Smooth muscle cell (in vitro differentiated cells): ENCODE data around the gene ADNP. TPM values are rescaled to one million over a fixed set of nuclear protein-coding genes. Genes with fewer than 3 reads are reported as not detected.

ENCODE experiments used
- DNase-seq: peaks from one replicate; lab custom pipeline; 2025; ENCODE audit not compliant: unreplicated experiment; lab: John Stamatoyannopoulos, UW
- H2AFZ ChIP-seq: fragments of 200-600 bp; sonication (generic); 2 replicates; pipeline ENCODE4 v1.6.0; 2016; ENCODE audit warnings: antibody characterized with exemption, low read depth, mild to moderate bottlenecking
- H3F3A ChIP-seq: fragments of 200-600 bp; sonication (generic); 2 replicates; pipeline ENCODE4 v1.6.0; 2017; ENCODE audit warnings: antibody characterized with exemption, low read depth
- H3K27ac ChIP-seq: fragments of 200-600 bp; sonication (generic); 2 replicates; pipeline ENCODE4 v1.5.1; 2016; ENCODE audit warnings: low read depth, mild to moderate bottlenecking
- H3K27me3 ChIP-seq: fragments of 200-600 bp; sonication (generic); 2 replicates; pipeline ENCODE4 v1.6.1; 2016; ENCODE audit warnings: low read depth, mild to moderate bottlenecking
- H3K36me3 ChIP-seq: fragments of 200-600 bp; sonication (generic); 2 replicates; pipeline ENCODE4 v1.5.1; 2016; ENCODE audit warnings: low read depth
- H3K4me1 ChIP-seq: fragments of 200-600 bp; sonication (generic); 2 replicates; pipeline ENCODE4 v1.5.1; 2016; ENCODE audit warnings: low read depth
- H3K4me2 ChIP-seq: fragments of 200-600 bp; sonication (generic); 2 replicates; pipeline ENCODE4 v1.6.0; 2016; ENCODE audit warnings: mild to moderate bottlenecking
- H3K4me3 ChIP-seq: fragments of 200-600 bp; sonication (generic); 2 replicates; pipeline ENCODE4 v1.5.1; 2016; ENCODE audit warnings: mild to moderate bottlenecking
- H3K79me2 ChIP-seq: fragments of 200-600 bp; sonication (generic); 2 replicates; pipeline ENCODE4 v1.6.0; 2016; ENCODE audit warnings: low read depth, mild to moderate bottlenecking
- H3K9ac ChIP-seq: fragments of 200-600 bp; sonication (generic); 2 replicates; pipeline ENCODE4 v1.6.0; 2016; ENCODE audit warnings: low read depth
- H3K9me3 ChIP-seq: fragments of 200-600 bp; sonication (generic); replicated peaks from 2 replicates; pipeline ENCODE4 v1.5.1; 2016; ENCODE audit warnings: low read depth
- H4K20me1 ChIP-seq: fragments of 200-600 bp; sonication (generic); 2 replicates; pipeline ENCODE4 v1.6.0; 2016; ENCODE audit warnings: low read depth
- WGBS: methylation state at CpG from one replicate; pipeline ENCODE4 v1.1.7; 2016; ENCODE audit warnings: low lambda C conversion rate; 5-methylcytosine and 5-hydroxymethylcytosine counted together
- polyA plus RNA-seq: library from polyadenylated mRNA; unstranded; fragments of >200 nt; fragmentation: Nextera tagmentation; extraction: Ambion mirVana; gene quantifications from 2 replicates; pipeline ENCODE4 v1.2.1, GENCODE V29; 2016
- total RNA-seq: library from RNA; depleted of rRNA; stranded (reverse); fragments of >200 nt; gene quantifications from 2 replicates; pipeline ENCODE4 v1.2.3, GENCODE V29; 2014
- TF ChIP-seq, protein P1 (sequence below): fragments of 200-600 bp; sonication (generic); IDR thresholded peaks from 2 replicates; pipeline ENCODE4 v1.5.1; 2017; ENCODE audit warnings: borderline replicate concordance, mild to moderate bottlenecking, antibody characterized with exemption; ENCODE audit not compliant: insufficient read depth, poor library complexity, severe bottlenecking

Gene ADNP
- total and polyA plus RNA-seq, 2 experiments from 2014 or later, result 14.2 to 57.4 TPM

DNA sequence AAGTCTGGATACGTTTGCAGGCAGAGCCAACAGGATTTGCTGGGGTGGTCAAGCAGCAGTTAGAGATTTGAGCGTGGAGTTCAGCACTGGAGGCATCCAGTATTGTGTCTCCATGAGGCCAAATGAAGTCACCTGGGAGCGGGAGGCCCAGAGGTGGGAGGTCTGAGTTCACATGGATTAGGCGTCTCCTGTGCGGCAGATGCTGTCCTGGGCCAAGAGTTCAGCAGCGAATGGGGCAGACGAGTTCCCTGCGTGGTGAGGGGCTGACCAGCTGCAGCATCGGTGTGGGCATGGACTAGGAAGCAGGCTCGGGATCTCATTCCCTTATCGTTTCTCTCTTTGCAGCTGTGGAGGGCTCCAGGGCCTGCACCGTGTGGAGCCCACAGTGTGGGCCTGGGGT is 70.2 kb downstream of the ADNP start:
- H3K27ac ChIP-seq, result no peak overlapping the region
- TF ChIP-seq, protein P1, sequence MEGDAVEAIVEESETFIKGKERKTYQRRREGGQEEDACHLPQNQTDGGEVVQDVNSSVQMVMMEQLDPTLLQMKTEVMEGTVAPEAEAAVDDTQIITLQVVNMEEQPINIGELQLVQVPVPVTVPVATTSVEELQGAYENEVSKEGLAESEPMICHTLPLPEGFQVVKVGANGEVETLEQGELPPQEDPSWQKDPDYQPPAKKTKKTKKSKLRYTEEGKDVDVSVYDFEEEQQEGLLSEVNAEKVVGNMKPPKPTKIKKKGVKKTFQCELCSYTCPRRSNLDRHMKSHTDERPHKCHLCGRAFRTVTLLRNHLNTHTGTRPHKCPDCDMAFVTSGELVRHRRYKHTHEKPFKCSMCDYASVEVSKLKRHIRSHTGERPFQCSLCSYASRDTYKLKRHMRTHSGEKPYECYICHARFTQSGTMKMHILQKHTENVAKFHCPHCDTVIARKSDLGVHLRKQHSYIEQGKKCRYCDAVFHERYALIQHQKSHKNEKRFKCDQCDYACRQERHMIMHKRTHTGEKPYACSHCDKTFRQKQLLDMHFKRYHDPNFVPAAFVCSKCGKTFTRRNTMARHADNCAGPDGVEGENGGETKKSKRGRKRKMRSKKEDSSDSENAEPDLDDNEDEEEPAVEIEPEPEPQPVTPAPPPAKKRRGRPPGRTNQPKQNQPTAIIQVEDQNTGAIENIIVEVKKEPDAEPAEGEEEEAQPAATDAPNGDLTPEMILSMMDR, result no peak
- WGBS, result 90% methylated on average over 12 of the region's 12 CpGs
- H3K4me2 ChIP-seq, result no peak overlapping the region
- H3F3A ChIP-seq, result no peaks in the 10 kb centered on the region
- H3K79me2 ChIP-seq, result no peaks in the 10 kb centered on the region
- no peaks in the 10 kb centered on the region for H3K36me3 ChIP-seq
- no peaks in the 10 kb centered on the region for H4K20me1 ChIP-seq
- no peaks in the 10 kb centered on the region for H3K4me1 ChIP-seq
- no peak for DNase-seq
- no peaks in the 10 kb centered on the region for H3K27me3 ChIP-seq
- H3K4me3 ChIP-seq, result no peak overlapping the region
- H3K9ac ChIP-seq, result no peak overlapping the region
- H3K9me3 ChIP-seq, result no peaks in the 10 kb centered on the region
- H2AFZ ChIP-seq, result no peak overlapping the region

DNA sequence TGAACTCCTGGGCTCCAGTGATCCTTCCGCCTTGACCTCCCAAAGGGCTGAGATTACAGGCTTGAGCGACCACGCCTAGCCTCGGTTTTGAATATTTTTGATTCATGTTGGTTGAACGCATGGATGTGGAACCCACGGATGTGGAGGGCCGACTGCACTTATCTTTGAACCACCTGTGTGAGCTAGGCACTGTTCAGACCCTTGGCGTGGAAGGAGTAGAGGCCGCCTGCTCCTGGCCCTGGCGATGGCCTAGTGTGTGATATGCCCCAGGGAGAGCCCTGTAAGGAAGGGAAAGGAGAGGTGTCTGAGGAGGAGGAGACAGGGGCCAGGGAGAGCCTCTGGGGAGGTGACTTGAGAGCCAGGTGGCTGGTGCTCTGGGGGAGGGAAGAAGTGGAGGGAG is 72.1 kb downstream of the ADNP start:
- TF ChIP-seq, protein P1, result no peak
- no peaks in the 10 kb centered on the region for H3K79me2 ChIP-seq
- H3K27me3 ChIP-seq, result no peaks in the 10 kb centered on the region
- no peaks in the 10 kb centered on the region for H4K20me1 ChIP-seq
- no peak overlapping the region for H3K9ac ChIP-seq
- DNase-seq, result no peak
- H3K9me3 ChIP-seq, result no peaks in the 10 kb centered on the region
- no peaks in the 10 kb centered on the region for H3K4me1 ChIP-seq
- no peaks in the 10 kb centered on the region for H3F3A ChIP-seq
- H3K4me3 ChIP-seq, result no peak overlapping the region
- WGBS, result 94% methylated on average over 10 of the region's 10 CpGs
- no peak overlapping the region for H3K4me2 ChIP-seq
- H3K27ac ChIP-seq, result no peak overlapping the region
- H3K36me3 ChIP-seq, result no peaks in the 10 kb centered on the region
- no peak overlapping the region for H2AFZ ChIP-seq

DNA sequence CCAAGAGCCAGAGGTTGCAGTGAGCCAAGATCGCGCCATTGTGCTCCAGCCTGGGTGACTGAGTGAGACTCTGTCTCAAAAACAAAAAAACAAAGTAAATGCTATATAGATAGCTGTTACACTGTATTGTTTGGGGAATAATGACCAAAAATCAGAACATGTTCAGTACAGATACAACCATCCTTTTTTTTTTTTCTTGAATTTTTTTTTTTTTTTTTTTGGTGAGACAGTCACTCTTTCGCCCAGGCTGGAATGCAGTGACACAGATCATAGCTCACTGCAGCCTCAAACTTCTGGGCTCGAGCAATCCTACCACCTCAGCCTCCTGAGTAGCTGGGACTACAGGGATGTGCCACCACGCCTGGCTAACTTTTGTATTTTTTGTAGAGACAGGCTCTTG is 72.7 kb downstream of the ADNP start:
- Histone ChIP-seq H3K4me1 (no peaks in the 10 kb centered on the region), H3K79me2 (no peaks in the 10 kb centered on the region), H3K9me3 (no peaks in the 10 kb centered on the region), H3K9ac (no peak overlapping the region), H3F3A (no peaks in the 10 kb centered on the region), H3K27ac (no peak overlapping the region), H3K4me3 (no peak overlapping the region), H3K27me3 (no peaks in the 10 kb centered on the region), H2AFZ (no peak overlapping the region), H4K20me1 (no peaks in the 10 kb centered on the region), H3K36me3 (no peaks in the 10 kb centered on the region), H3K4me2 (no peak overlapping the region)
- DNase-seq, result no peak
- TF ChIP-seq, protein P1, result no peak
- 93% methylated on average over 5 of the region's 5 CpGs for WGBS

DNA sequence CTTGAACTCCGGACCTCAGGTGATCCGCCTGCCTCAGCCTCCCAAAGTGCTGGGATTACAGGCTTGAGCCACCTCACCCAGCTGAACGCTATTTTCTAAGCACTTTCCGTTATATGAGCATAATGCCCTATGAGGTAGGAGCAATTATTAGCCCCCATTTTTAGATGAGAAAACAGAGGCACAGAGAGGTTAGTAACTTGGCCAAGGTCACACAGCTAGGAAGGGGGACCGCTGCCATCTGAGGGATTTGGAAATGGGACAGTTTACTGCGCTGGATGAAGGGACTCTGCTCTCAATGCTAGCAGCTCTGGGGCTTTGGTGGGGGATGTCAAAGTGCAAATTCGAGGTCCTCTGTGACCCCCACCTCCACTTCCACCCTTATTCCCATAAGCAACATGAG is 73.9 kb downstream of the ADNP start:
- H4K20me1 ChIP-seq, result no peaks in the 10 kb centered on the region
- DNase-seq, result no peak
- no peak overlapping the region for H3K4me2 ChIP-seq
- H3K27ac ChIP-seq, result no peak overlapping the region
- H3F3A ChIP-seq, result no peaks in the 10 kb centered on the region
- H2AFZ ChIP-seq, result no peak overlapping the region
- no peak overlapping the region for H3K4me3 ChIP-seq
- no peak overlapping the region for H3K9ac ChIP-seq
- H3K79me2 ChIP-seq, result no peaks in the 10 kb centered on the region
- 94% methylated on average over 7 of the region's 7 CpGs for WGBS
- no peaks in the 10 kb centered on the region for H3K36me3 ChIP-seq
- no peaks in the 10 kb centered on the region for H3K4me1 ChIP-seq
- H3K9me3 ChIP-seq, result no peaks in the 10 kb centered on the region
- no peaks in the 10 kb centered on the region for H3K27me3 ChIP-seq
- TF ChIP-seq, protein P1, result no peak
